HG03378 (cell line): ENCODE results near the gene ICOSLG.
A peak's percentile ranks its signal among the peaks of the same experiment; 100 is the strongest.
"Not testable (repeated sequence)": the region's sequence is repeated elsewhere in the genome, so short reads cannot be mapped to it uniquely, and the experiment has no call there.

Experiments used
- ATAC-seq: cut with Tn5 transposase; IDR thresholded peaks from one replicate; pipeline ENCODE4 v1.9.1; 2021; ENCODE audit warnings: mild to moderate bottlenecking, moderate library complexity; ENCODE audit not compliant: unreplicated experiment

Gene ICOSLG

DNA sequence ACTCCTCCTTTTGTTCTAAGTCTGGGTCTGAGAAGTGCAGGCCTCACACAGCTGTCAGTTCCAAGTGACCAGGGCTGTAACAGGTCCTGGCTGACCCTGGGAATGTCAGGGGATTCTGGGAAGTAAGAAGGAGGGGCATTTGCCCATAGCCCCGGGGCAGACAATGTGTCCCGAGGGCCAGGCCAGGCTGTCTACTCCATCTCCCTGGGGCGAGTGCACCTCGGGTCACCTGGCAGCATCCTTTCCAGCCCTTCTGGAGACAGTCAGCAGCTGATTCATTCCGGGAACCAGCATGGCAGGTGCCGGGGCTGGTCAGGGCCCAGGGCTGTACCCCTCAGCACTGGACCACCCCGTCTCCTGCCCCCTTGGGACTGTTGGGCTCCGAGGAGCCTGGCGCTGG lies 13.1 kb downstream of the ICOSLG start:
- not testable (repeated sequence) for ATAC-seq

DNA sequence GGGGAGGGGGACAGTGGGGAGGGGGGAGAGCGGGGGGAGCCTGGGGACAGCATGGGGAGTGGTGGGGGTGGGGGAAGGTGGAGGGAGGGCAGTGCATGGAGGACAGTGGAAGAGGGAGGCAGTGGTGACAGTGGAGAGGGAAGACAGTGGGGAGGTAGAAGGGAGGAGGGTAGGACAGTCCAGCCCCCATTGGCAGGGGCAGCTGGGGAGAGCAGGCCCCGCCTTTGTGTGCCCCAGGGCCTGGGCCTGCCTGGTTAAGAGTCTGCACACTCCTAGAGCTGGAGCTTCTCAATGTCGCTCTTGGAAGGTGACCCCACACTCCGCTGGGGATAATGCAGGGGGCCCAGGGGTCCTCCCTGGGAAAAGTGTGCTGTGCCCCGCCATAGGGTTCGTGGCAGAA lies 15.1 kb downstream of the ICOSLG start:
- ATAC-seq, result not testable (repeated sequence)

DNA sequence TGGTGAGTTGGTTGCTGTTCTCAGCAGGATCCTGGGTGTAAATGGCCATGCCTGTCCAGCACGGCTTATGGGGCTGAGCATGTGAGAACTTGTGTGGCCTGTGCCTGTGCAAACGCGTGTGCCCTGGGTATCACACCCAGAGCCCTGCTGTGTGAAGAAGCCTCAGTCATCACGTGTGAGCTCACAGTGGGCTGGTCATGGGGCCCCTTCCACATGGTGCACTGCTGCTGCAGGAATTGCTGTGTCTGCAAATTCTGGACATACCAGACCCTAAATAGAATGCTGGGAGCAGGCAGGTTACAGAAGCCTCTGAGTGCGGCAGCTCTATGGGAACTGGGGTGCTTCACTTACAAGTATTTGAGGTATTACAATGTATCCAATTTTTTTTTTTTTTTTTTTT lies 17.4 kb downstream of the ICOSLG start:
- not testable (repeated sequence) for ATAC-seq

DNA sequence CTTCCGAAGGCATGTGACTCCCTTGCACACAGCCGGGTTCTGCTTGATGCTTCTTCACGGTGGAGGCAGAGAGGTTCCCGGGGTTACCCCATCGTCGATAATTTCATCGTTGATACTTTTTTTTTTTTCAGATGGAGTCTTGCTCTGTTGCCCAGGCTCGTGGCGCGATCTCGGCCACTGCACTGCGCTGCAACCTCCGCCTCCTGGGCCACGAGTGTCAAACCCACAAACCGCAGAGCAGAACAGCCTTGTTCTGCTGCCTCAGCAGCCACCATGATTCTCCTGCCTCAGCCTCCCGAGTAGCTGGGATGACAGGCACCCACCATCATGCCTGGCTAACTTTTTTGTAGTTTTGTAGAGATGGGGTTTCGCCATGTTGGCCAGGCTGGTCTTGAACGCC lies 20.1 kb downstream of the ICOSLG start:
- ATAC-seq, result not testable (repeated sequence)

DNA sequence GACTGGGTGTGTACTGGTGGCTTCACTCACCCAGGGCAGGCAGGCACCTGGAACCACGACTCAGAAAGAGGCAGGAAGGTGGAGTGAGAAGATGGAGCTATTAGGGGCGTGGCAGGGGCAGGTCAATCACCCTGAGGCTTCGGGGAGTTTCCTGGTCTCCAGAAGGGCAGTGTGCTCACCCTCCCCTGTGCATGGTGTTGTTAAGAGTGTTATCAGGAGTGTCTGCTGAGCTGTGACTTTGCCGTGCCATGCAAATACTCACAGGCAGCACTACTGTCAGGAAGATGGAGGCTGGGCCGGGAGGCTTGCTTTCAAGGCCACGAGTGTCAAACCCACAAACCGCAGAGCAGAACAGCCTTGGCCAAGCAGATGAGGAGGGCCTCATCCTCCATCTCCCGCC lies 22.3 kb downstream of the ICOSLG start:
- not testable (repeated sequence) for ATAC-seq

DNA sequence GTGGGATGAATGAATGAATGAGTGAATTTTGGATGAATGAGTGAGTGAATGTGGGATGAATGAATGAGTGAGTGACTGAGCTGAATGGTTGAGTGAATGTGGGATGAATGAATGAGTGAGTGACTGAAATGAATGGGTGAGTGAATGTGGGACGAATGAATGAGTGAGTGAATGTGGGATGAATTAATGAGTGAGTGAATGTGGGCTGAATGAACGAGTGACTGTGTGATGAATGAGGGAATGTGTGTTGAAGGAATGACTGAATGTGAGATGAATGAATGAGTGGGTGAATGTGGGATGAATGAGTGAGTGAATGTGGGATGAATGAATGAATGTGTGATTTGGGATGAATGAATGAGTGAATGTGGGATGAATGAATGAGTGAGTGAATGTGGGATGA lies 28.8 kb downstream of the ICOSLG start:
- ATAC-seq, result not testable (repeated sequence)

DNA sequence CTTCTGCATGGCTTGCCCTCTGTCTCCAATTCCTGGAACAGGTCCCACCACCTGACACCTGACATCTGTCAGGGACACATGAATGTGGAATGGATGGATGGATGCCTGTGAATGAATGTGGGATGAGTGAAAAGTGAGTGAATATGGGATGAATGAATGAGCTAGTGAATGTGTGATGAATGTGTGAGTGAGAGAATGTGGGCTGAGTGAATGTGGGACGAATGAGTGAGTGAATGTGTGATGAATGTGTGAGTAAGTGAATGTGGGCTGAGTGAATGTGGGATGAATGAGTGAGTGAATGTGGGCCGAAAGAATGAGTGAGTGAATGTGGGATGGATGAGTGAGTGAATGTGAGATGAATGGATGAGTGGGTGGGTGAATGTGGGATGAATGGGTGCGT lies 29.2 kb downstream of the ICOSLG start:
- not testable (repeated sequence) for ATAC-seq

DNA sequence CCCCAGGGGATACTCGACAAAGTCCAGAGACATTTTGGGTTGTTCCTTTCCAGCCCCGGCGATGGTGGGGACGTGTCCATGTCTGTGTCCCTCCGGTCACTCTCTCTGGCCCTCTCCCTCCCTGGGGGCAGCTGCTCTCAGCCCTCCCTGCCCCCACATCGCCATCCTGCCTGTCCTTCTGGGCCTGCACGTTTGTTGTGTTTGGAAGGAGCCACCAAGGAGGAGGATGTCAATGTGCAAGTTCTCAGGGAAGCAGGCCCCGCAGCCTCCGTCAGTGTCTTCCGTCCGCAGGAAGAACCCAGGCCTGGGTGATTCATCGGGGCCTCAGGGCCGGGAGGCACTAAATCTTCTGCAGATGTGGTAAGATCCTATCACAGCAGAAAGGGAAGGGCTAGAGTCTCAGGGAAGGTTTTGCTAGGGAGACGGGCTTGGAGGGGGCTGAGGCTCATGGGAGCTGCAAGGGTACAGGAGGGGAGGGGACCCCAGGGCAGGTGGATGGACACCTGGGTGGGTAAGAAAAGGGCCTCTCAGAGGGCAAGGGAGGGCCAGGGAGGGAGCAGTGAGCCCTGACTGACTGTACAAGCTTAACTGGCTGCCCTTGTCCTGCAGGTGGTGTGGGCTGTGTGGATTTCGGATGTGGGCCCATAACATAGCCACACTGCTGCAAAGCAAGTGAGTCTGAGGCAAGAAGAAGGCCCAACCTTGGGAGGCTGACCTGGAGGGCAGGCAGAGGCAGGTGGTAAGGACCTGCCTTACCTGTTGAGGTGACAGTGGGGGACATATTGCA lies 32.7 kb downstream of the ICOSLG start:
- ATAC-seq, result not testable (repeated sequence)

DNA sequence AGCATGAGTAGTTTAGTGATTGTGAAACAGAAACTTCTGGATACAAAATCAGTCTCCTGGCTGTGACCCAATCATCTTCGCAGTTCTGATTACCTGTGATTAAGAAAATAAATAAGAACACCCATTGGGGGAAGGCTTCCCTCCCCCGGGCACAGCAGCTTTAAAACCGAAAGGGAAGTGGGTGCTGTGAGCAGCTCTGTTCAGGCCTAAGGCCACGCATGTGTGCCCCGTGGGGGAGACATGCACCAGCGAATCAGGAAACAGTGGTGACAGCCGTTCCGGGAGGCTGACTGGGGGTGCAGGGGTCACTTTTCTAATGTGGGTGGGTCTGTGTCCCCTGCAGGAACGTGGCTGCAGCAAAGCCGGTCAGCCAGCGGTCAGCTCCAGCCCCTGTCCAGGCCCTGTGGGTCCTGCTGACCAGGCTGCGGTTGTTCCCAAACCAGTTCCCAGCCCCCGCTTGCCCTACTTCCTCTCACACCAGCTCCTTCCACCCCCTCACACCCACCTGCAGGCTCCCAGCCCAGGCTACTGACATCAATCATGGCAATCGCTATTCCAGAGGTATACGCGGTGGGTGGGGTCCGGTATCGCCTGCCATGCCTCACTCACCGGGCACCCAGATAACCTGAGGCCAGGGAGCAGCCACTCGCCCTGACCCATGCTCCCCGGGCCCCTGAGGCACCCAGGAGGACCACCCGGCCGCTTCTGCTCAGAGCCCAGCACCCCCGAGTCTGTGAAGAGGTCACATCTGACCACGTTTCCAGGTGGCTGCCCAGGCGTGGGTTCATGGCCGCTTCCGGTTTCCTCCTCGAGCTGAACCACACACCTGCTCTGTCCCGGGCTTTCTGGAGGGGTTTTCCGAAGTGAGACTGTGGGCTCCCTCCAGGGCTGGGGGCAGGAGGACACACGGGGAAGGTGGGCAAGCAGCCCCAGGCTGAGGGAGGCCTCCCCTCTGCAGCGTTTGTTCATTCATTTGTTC lies 33.8 kb downstream of the ICOSLG start:
- ATAC-seq, result peak; percentile 41

DNA sequence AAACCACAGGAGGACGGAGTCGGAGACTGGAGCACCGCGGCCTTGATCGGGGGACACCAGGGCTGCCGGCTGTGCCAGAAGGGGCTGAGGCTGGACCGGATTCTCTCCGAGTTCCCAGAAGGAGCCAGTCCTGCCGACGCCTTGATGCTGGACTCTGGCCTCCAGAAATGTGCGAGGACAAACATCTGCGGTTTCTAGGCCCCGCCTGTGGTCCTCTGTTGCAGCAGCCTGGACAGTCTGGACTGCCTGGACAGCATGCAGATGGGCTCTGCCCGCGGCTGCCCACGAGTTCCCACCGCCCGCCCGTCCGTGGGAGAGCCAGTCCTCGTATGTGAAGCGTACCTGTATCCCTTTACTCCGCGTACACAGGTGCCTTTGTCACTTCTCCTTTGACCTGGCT lies 34.6 kb downstream of the ICOSLG start:
- not testable (repeated sequence) for ATAC-seq

DNA sequence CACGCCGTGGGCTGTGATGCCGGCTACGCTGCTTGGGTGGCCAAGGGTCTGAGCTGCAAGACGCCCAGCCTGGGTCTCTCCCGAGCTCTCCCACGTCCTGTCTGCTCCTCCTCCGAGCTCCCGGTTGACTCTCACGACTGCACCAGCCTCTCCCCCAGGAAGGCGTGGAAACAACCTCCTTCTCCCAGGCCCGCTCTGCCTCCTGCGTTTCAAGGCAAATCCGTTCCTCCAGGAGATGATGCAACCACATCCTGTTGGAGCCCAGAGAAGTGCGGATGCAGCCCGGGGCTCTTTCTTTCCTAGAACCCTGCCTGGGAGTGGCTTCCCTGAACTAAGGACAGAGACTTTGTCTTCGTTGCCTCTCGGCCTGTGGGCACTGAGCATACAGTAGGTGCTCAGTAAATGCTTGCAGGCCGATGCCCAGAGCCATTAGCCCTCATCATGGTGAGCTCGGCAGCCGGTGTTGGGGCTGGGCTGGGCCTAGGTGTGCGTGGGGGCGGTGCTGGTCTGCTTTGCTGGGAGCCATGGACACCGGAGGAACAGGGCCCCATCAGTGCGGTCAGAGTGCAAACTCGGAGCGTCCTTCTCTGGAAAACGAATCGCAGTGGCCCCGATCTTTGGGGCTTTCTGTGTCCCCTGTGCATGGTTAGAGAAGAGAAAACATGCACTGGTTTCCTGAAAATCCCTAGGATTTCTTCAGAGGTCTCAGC lies 38.0 kb downstream of the ICOSLG start:
- not testable (repeated sequence) for ATAC-seq

DNA sequence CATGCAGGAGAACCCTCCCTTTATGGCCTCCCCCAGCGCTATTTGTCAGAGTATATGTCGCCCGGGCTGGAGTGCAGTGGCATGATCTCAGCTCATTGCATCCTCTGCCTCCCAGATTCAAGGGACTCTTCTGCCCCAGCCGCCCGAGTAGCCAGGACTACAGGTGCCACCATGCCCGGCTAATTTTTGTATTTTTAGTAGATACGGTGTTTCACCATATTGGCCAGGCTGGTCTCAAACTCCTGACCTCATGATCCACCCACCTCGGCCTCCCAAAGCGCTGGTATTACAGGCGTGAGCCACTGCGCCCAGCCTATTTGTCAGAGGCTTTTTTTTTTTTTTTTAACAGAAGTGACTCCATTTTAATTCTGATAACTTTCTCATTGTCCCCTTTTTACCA lies 40.7 kb downstream of the ICOSLG start:
- not testable (repeated sequence) for ATAC-seq

DNA sequence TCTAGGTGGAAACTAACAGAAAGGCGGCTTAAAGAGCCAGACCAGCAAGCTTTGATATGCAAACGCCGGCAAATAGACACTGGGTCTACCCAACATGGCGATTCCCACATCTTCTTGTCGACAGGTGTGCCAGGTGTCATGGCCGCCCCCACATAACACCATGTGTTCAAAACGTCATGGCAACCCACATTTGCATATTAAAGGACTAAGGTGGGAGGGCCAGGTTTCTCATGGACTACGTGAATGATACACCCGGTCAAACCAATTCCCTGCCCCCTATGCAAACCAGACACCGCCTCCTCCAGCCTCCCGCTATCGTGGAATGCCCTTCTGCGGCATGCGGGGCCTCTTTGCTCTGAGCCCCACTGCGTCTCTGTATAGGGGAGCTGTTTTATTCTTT lies 41.3 kb downstream of the ICOSLG start:
- ATAC-seq, result no peak

DNA sequence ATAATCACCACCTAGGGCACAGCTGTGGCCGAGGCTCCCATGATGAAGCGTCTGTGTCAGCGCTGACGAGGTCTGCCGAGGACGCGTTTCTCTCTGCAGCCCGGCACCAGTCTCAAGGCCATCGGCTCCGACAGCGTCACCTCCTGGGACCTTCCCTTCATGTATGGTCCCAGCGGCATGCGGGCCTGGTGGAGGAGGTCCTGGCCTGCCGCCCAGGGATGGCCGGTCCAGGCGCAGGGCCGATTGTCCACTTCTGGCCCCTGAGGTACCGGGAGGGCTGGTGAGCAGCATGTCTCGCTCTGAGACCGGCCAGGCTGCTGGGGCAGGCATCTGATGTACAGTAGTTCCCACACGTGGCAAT lies 43.6 kb downstream of the ICOSLG start:
- not testable (repeated sequence) for ATAC-seq

DNA sequence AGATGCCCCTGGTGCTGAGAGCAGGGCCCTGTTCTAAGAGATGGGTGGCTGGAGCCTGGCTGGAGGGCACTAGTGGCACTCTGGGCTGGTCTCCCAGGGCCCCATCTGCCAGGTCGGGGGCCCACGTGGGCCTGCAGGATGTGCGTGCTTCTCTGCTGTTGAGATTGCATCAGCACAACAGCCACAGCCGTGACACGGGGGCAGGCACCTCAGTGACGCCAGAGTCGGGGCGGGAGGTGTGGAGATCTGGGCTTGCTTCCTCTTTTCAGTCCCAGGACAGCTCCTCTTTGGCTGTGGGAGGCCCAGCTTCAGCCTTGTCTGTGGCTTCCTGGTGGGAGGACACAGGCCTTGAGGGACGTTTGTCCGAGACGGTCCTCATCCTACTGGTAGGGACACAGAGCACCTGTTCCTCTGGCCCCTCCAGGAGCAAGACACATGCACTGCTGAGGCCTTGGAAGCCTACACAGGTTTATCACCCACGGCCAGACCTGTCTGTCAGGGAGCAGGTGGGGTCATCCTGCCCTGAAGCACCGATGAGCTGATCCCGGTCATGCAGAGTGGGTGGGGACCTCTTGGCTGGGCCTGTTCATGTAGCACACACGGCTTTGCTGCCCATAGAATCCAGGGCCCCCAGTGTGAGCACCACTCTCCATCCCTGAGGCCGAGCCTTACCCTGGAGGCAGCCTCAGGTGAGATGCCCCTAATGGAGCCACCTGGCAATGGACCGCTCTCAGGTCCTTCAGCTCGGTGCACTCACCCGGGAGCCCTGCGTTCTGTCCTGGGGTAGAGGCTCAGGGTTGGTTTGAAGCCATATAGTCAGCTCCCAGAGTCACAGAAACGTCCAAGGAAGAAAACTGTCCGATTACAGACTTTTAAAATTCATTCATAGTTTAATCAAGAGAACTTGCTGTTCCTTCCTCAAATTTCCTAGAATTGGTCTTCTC lies 44.3 kb downstream of the ICOSLG start:
- not testable (repeated sequence) for ATAC-seq

DNA sequence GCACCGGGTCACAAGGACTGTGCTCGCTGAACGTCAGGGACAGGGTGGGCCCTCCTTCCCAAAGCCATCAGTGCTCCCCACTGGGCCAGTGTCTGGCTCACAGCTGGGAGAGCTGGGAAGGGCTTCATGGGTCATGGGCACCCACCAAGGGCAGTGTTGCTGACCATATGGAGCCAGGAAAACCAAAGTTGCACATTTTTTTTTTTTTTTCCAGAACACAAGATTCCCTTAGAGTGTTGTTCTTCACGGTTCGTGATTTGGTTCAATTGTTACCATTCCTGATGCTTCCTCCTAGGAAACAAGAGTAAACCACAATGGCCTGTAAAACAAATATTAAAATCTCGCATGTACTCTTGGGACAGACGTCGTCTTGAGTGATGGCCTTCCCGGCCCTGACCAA lies 45.9 kb downstream of the ICOSLG start:
- ATAC-seq, result not testable (repeated sequence)

DNA sequence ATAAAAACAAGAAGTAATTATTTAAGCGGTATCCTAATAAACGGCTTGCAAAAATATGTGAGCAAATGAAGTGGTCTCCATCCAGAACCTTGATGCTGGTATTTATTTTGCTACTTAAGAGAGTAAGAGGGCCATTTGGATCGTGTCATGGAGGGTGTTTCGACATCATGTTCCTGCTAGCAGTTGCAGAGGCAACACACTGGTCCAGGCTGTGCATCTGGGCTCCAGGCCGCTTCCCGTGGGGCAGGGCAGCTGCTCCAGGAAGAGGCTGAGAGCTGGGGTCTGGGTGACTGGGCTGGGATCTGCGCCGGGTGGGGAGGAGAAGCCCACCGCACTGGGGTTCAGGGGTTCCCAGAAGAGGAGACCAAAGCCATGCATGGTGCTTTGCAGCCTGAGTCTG lies 46.3 kb downstream of the ICOSLG start:
- not testable (repeated sequence) for ATAC-seq

DNA sequence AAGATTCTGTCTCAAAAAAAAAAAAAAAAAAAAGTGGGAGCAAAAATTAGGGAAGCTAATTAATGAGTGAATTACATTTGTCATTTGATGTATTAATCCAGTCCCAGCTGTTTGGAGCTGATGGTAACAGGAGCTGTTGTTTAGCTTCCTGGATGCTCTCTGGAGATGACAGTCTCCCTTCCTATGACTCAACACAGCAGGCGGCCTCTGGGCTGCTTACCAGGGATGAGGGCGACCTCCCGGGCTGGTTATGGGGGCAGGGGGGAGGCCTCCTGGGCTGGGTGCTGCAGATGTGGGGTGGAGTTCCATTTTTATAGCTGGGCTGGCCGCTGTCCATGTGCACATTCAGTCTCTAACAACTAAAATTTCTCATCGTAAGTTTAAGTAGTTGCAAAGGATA lies 47.6 kb downstream of the ICOSLG start:
- not testable (repeated sequence) for ATAC-seq

DNA sequence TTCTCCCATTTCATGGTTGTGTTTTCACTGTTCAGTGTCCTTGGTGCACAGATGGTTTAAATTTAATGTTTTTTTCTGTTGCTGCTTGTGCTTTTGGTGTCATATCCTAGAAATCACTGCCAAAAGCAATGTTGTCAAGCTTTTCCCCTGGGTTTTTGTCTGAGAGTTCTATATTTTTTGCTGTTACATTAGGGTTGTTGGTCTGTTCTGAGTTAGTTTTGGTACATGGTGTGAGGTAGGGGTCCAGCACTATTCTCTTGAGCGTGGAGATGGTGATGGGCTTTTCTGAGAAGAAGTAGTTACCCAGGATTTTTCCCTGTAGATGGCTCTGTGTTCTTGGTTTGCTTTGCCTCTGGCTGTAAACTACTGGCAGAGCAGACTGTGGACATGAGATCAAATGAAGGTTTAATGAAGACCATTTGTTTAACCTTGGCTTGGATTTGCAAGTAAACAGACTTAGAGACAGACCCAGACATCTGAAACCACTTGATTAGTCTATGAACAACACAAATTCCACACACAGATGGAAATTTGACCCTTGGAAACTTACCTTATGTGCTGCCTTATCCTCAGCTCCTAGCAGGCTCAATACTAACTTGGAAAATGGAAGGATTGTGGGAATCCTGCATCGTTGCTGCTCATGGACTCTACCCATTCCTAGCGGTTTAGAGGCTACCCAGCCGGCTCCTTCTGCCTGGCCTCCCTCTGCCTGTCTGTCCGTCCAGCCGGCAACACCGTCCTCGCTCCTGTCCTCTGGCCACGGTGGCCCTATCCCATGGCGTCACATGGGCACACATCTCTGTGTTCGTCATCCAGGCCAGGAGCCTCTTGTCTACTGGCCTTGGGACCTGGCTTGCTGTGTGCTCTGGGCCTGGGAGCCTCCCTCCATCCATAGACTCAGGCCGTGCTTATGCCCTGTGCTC lies 50.1 kb downstream of the ICOSLG start:
- ATAC-seq, result not testable (repeated sequence)
